ENCODE data around the gene TRIM40. TPM values are rescaled to one million over a fixed set of nuclear protein-coding genes. Genes with fewer than 3 reads are reported as not detected.

TRIM40 gene
- total and polyA plus RNA-seq, 4 donors = 0.08 to 0.20 TPM; not detected in 2

- peaks cover 14 to 56% (median 29%) of the 10 kb centered on the region in 4 donors for H3K36me3 ChIP-seq (ENCODE audit: control insufficient read depth in 4 of 4, insufficient read depth in 4 of 4, low read length in 4 of 4)
- 91 to 96% methylated on average over 8 of the region's 8 CpGs for WGBS, 2 donors
Measured at GRCh38 chr6:30194797-30195690, 59.1 kb downstream of the TRIM40 start.

GRCh38 chr6:30195951-30196350 is 60.0 kb downstream of the TRIM40 start:
- 97 to 100% methylated on average over 1 of the region's 1 CpG for WGBS, 2 donors
- Histone ChIP-seq H3K9ac (ENCODE audit: insufficient read depth in 1 of 2, low read length in 2 of 2) (no peak overlapping the region), H3K4me1 (ENCODE audit: control insufficient read depth in 5 of 5, insufficient read depth in 5 of 5, low read length in 5 of 5) (peaks cover 0 to 2% (median 0%) of the 10 kb centered on the region in 5 donors), H3K4me3 (no peak overlapping the region), H3K27ac (ENCODE audit: low read depth in 1 of 2, low read length in 1 of 2) (no peak overlapping the region), H3K9me3 (ENCODE audit: control insufficient read depth in 4 of 4, insufficient read depth in 3 of 4, low read length in 3 of 4) (peaks cover 0 to 2% (median 0%) of the 10 kb centered on the region in 4 donors), H3K27me3 (ENCODE audit: control insufficient read depth in 3 of 3, insufficient read depth in 3 of 3, low read length in 2 of 3) (no peaks in the 10 kb centered on the region), H3K36me3 (ENCODE audit: control insufficient read depth in 4 of 4, insufficient read depth in 4 of 4, low read length in 4 of 4) (peaks cover 12 to 54% (median 28%) of the 10 kb centered on the region in 4 donors)
- ATAC-seq (ENCODE audit: insufficient read depth, low FRiP score) = no peak
- TF ChIP-seq CTCF (IDR thresholded peaks at IDR 0.05; ENCODE audit: control extremely low read depth, extremely low read depth) = no peak
- DNase-seq = no peak

More at GRCh38 chr6:30194797-30195690, 59.1 kb downstream of the TRIM40 start:
- peaks cover 0 to 2% (median 0%) of the 10 kb centered on the region in 4 donors for H3K9me3 ChIP-seq (ENCODE audit: control insufficient read depth in 4 of 4, insufficient read depth in 3 of 4, low read length in 3 of 4)
- no peaks in the 10 kb centered on the region for H3K27me3 ChIP-seq (ENCODE audit: control insufficient read depth in 3 of 3, insufficient read depth in 3 of 3, low read length in 2 of 3)
- H3K4me1 ChIP-seq (ENCODE audit: control insufficient read depth in 5 of 5, insufficient read depth in 5 of 5, low read length in 5 of 5) = no peaks in the 10 kb centered on the region
- H3K4me3 ChIP-seq = no peak overlapping the region
- ATAC-seq (ENCODE audit: insufficient read depth, low FRiP score) (no peak), DNase-seq (no peak)
- no peak overlapping the region for H3K27ac ChIP-seq (ENCODE audit: low read depth in 1 of 2, low read length in 1 of 2)
- H3K9ac ChIP-seq (ENCODE audit: insufficient read depth in 1 of 2, low read length in 2 of 2) = no peak overlapping the region
- no peak for TF ChIP-seq CTCF (IDR thresholded peaks at IDR 0.05; ENCODE audit: control extremely low read depth, extremely low read depth)

GRCh38 chr6:30196376-30196775 is 60.4 kb downstream of the TRIM40 start:
- H3K4me3 ChIP-seq = no peak overlapping the region
- H3K27me3 ChIP-seq (ENCODE audit: control insufficient read depth in 3 of 3, insufficient read depth in 3 of 3, low read length in 2 of 3) = no peaks in the 10 kb centered on the region
- WGBS, 2 donors = 96 to 97% methylated on average over 12 of the region's 12 CpGs
- peaks cover 0 to 2% (median 0%) of the 10 kb centered on the region in 5 donors for H3K4me1 ChIP-seq (ENCODE audit: control insufficient read depth in 5 of 5, insufficient read depth in 5 of 5, low read length in 5 of 5)
- ATAC-seq (ENCODE audit: insufficient read depth, low FRiP score) (no peak), DNase-seq (no peak)
- no peak overlapping the region for H3K9ac ChIP-seq (ENCODE audit: insufficient read depth in 1 of 2, low read length in 2 of 2)
- no peak overlapping the region for H3K27ac ChIP-seq (ENCODE audit: low read depth in 1 of 2, low read length in 1 of 2)
- H3K9me3 ChIP-seq (ENCODE audit: control insufficient read depth in 4 of 4, insufficient read depth in 3 of 4, low read length in 3 of 4) = peaks cover 0 to 2% (median 0%) of the 10 kb centered on the region in 4 donors
- H3K36me3 ChIP-seq (ENCODE audit: control insufficient read depth in 4 of 4, insufficient read depth in 4 of 4, low read length in 4 of 4) = peaks cover 12 to 53% (median 29%) of the 10 kb centered on the region in 4 donors
- no peak for TF ChIP-seq CTCF (IDR thresholded peaks at IDR 0.05; ENCODE audit: control extremely low read depth, extremely low read depth)

Small RNA genes within 50 kb of the gene (small RNA-seq; reads per million reads assigned to genes)
- gene RF00554 (ENCODE audit: low replicate concordance) = not detected

Other genes with a start within 250 kb of the TRIM40 start
- gene HLA-A, start 193.6 kb upstream of the TRIM40 start, total RNA-seq = 100 to 1,000 TPM; 320 to 577 TPM
- gene HLA-A, start 193.6 kb upstream of the TRIM40 start, polyA plus RNA-seq = 1,000 to 10,000 TPM in 1 of 2 donors, 100 to 1,000 TPM in 1; 845 to 3,222 TPM
- gene POLR1H, start 74.9 kb upstream of the TRIM40 start, total RNA-seq = 10 to 100 TPM; 18.2 to 24.0 TPM
- gene POLR1H, start 74.9 kb upstream of the TRIM40 start, polyA plus RNA-seq = 10 to 100 TPM; 53.2 to 55.5 TPM
- gene PPP1R11, start 68.9 kb upstream of the TRIM40 start, total RNA-seq = 10 to 100 TPM; 29.2 to 56.9 TPM
- 10 to 100 TPM; 54.7 to 81.7 TPM for gene PPP1R11, start 68.9 kb upstream of the TRIM40 start, polyA plus RNA-seq
- 1 to 10 TPM in 1 of 2 donors, not detected in 1; 2.3 TPM for gene RNF39, start 60.4 kb upstream of the TRIM40 start, total RNA-seq
- gene RNF39, start 60.4 kb upstream of the TRIM40 start, polyA plus RNA-seq = 1 to 10 TPM; 1.0 to 1.3 TPM
- gene TRIM31, start 23.1 kb upstream of the TRIM40 start, total RNA-seq = under 1 TPM in 1 of 2 donors, not detected in 1; 0.31 TPM
- gene TRIM31, start 23.1 kb upstream of the TRIM40 start, polyA plus RNA-seq = 1 to 10 TPM in 1 of 2 donors, under 1 TPM in 1; 0.30 to 1.4 TPM
- 1 to 10 TPM in 1 of 2 donors, under 1 TPM in 1; 0.06 to 1.8 TPM for gene TRIM10, start 25.1 kb downstream of the TRIM40 start, total RNA-seq
- under 1 TPM; 0.06 to 0.12 TPM for gene TRIM10, start 25.1 kb downstream of the TRIM40 start, polyA plus RNA-seq
- not detected for gene TRIM15, start 27.4 kb downstream of the TRIM40 start, total RNA-seq
- gene TRIM15, start 27.4 kb downstream of the TRIM40 start, polyA plus RNA-seq = under 1 TPM; 0.01 to 0.06 TPM
- 10 to 100 TPM; 33.8 to 51.4 TPM for gene TRIM26, start 77.3 kb downstream of the TRIM40 start, total RNA-seq
- gene TRIM26, start 77.3 kb downstream of the TRIM40 start, polyA plus RNA-seq = 10 to 100 TPM; 32.1 to 42.4 TPM
- gene TRIM39, start 190.8 kb downstream of the TRIM40 start, total RNA-seq = 10 to 100 TPM; 11.7 to 14.2 TPM
- 10 to 100 TPM in 1 of 2 donors, 1 to 10 TPM in 1; 9.4 to 10.9 TPM for gene TRIM39, start 190.8 kb downstream of the TRIM40 start, polyA plus RNA-seq
- 10 to 100 TPM; 13.3 to 37.6 TPM for gene RPP21, start 209.0 kb downstream of the TRIM40 start, total RNA-seq
- 100 to 1,000 TPM in 1 of 2 donors, 10 to 100 TPM in 1; 60.1 to 141 TPM for gene RPP21, start 209.0 kb downstream of the TRIM40 start, polyA plus RNA-seq